GM04503 (cell line): ENCODE results near the gene ARMC9.

Experiments used
- DNase-seq: peaks from one replicate; pipeline ENCODE4 v3.0.0-alpha.2; 2012; ENCODE audit warnings: low read depth

The ARMC9 gene

DNA sequence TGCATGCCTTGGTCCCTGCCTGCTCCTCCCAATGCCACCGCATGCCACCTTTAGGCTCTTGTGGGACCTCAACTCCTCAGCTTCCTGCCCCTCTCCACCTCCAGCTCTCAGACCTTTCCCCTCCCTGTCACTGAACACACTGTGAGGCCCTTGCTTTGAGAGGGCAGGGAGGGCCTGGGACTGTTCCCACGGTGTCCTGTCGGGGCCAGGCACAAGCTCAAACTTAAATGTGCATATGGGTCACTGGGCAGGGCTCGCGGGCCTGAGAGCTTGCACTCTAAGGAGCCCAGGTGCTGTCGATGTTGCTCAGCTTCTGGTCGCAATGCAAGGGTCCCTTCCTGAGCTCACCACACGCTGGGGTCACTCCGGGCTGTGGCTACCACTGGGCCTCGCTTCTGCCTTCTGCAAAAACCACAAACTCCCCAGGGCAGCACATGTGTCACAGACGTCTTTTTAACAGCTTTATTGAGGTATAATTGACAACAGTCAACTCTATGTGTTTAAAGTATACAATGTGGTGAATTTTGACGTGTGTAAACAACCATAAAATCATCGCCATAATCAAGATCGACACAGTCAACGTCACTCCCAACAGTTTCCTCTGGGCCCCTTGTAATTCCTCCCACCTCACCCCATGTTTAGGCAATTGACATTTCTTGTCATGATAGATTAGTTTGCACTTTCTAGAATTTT, 185.1 kb downstream of the ARMC9 start:
- no peak for DNase-seq

DNA sequence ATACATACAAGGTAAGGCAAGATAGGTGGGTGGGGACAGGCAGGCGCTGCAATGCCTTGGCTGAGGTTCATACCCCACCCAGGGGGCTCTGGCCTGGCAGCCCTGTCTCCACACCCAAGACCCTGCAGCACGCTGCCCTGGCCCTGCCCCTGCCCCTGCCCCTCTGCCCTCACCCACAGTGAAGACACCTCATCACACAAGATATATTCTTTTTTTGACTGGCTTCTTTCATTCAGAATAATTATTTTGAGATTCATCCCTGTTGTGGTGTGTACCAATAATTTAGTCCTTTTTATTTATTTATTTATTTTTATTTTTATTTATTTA, 185.6 kb downstream of the ARMC9 start:
- DNase-seq, result no peak

DNA sequence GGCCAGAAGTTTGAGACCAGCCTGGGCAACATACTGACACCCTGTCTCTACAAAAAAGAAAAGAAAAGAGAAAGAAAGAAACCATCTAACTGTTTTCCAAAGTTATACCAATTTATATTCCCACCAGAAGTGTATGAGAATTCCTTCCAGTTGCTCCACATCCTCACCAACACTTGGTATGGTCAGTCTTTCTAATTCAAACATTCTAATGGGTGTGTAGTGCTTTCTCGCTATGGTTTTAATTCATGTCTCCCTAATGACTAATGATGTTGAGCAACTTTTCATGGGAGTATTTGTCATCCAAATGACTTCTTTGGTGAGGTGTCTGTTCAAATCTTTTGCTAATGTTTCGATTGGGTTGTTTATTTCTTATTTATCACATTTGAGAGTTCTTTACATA, 186.5 kb downstream of the ARMC9 start:
- DNase-seq, result no peak

DNA sequence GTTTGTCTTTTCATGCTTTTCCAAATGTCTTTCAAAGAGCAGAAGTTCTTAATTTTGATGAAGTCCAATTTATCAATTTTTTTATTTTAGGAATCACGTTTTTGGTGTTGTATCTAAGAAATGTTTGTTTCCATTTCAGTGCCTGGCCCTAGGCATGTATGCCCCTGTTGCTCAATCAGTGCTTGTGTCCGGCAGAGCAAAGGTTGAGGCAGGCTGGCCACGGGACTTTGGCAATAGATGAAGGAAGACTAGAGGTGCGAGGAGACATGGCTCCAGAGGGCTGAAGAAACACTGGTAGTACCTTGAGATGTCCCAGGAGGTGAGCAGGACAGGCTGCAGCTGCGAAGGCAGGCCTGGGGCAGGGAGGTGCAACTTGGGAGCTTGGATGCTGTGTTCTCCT, 187.0 kb downstream of the ARMC9 start:
- no peak for DNase-seq

DNA sequence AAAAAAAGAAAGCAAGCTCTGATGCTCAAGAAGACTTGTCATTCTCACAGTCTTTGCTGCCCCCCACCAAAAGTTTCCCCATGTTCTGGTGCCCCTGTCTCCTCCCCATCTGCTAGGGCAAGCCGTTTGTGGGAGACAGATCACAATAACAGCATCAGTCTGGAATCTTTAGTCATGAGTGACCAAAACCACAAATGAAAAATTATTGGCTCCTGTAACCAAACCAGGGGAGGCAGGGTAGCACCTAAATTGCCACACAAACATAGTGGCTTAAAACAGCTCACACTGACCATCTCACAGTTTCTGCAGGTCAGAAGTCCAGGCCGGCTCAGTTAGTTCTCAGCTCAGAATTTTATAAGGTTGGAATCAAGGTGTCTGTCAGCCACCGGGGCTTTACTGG, 188.0 kb downstream of the ARMC9 start:
- DNase-seq, result peak; percentile 64

DNA sequence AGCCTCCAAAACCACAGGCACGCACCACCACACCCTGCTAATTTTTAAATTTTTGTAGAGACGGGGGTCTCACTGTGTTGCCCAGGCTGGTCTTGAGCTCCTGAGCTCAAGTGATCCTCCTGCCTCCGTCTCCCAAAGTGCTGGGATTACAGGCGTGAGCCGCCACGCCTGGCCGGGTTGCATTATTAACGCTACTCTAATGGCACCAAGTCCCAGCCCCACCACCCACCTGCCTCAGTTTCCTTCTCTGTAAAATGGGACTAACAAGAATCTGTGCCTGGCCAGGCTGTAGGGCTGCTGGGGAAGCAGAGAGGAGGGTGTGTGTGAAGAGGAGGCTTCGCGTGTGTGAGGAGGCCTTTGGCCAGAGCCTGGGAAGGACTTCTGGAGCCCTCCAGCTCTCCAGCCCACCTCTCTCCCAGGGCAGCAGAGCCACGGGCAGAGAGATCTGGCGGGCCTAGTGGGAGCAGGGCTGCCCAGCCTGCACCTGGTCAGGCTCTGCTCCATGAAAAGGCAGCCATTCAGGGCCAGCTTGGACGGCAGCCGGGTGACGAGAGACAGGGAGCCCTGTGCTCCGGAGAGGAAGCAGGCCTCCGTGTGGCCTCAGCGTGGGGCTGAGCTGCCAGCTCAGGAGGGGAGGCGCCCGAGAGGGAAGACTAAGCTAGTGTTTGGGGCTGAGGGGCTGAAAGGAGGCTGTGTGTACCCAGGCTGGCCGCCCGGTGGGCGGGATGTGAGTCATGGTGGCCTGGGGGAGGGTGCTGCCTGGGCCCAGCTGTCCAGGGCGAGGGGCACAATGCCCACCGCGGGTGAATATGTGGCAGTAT, 189.7 kb downstream of the ARMC9 start:
- DNase-seq, result no peak

DNA sequence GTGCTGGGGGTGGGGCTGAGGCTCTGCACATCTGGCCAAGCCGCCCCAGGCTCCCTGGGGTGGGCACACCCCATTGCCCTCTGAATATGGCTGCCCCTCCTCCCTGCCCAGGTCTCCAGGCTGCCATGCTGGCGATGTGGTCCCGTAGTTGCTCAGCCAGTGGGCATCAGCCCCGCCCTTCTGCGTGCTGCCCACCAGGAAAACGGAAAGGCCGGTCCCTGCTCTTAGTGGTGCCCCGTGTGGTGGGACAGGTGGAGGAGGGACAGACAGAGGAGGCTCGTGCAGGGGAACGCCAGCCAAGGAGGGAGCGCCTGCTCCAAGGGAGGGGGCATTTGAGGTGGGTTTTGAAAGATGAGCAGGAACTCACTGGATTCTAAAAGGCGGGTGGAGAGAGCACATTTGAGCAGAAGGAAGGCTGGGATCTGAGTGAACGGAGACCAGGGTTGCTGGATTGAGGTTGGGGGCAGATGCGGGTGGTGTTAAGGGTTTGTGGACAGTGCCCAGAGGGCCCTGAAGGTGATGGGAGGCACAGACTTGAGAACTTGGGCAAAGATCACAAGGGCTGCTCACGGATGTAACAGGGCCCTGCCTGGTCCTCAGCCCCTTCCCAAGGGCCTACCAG, 190.4 kb downstream of the ARMC9 start:
- no peak for DNase-seq

DNA sequence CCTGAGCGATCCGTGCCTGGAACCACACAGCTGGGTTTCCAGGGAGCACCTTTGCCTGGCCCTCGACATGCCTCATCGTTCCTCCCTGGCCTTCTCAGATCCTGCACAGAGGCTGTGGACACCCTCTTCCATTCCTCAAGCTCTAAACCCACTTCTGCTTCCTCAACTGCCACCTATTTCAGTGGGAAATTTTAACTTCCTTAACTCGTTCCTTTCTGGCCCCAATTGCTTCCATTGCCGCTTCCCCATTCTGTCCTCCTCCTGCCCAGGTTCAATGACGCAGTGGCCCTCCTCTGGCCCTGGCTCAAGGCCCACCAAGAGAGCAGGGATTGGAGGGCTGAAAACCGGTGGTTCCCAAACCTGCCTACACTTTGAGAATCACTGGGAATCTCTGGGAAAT, 192.2 kb downstream of the ARMC9 start:
- no peak for DNase-seq

DNA sequence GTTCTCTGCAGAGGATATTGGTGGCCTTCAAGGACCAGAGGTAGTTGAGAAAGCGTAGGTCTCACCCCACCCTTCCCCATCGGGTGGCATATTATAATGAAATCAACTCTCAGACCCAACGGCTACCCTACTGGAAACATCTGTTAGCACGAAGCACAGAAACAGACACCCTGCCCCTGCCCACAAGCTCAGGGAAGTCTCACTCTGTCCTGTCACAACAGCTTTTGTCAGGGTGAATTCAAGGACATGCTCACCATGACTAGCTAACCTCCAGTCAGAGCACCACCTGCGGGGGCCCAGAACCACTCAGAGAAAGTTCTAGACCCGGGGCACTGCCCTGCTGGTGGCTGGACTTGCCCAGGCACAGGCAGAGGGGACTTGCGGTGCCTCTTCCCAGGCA, 193.6 kb downstream of the ARMC9 start:
- DNase-seq, result no peak

DNA sequence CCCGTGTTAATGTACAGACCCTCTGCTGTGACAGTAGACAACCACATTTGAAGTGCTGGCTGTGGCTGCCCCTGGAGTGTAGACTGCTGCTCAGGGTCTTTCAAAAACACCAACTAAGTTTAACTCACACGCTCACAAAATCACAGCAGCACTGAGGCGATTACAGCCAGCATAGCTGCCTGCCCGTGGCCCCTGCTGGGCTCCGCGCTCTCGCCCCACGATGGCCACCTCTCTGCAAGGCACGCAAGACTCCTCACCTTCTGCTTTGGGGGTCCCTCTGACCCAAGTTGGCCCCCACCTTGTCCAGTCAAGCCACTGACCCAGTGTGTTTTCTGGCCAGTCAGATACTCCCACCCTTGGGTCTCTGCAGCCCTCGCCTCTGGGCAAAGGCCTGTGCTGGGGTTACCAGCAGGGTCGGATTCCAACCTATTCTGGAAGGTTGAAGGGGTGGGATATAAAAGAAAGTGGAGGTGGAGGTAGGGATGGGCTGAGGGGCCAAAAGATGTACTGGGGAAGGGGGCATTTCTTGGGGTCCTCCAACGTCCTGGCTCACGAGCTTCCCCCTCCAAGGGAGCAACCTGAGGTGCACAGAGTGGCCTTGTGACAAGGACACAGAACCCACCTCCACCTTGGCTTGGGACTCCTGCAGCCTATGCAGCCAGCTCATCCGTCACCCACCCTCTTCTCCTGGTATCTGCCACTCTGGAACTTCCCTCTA, 194.2 kb downstream of the ARMC9 start:
- DNase-seq, result no peak

DNA sequence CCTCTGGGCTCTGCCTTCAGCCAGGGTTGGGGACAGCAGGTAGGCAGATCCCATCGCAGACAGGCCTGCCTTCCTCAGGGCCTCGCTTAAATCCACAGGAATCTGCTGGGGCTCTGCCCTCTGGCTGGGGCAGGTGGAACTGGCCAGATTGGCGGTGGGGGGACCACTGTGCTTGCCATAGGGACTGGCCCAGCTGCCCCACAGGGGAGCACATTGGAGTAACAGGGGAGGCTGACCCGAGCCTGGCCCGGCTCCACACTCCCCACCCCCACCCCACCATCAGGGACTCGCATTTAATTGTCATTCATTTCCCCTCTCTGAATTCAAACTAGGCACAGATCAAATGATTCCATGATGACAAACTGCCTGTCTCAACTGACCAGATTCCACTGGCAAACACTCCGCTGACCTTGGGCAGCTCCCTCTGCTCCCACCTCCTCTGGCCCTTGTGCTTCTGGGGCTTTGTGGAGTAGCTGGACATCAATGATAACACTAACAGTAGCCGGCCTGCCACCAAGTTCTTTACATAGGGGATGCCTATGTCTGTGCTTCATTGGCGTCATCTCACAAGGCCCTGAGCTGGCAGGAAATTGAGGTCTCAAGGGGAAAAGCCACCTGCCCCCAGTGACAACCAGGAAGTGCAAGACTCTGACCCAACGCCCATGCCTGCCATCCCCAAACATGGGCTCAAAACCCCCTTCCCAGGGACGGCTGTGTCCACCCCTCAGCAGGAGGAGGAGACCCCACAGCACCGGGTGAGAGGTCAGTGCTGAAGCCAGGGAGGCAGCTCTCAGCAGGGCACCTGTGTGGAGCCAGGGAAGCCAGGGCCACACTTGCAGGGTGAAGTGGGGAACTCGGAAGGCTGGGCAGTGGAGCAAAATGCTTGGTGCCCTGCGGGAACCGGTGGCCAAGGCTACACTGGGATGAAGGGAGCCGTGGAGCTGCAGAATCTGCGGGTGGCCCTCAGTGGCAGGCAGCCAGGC, 195.0 kb downstream of the ARMC9 start:
- no peak for DNase-seq

DNA sequence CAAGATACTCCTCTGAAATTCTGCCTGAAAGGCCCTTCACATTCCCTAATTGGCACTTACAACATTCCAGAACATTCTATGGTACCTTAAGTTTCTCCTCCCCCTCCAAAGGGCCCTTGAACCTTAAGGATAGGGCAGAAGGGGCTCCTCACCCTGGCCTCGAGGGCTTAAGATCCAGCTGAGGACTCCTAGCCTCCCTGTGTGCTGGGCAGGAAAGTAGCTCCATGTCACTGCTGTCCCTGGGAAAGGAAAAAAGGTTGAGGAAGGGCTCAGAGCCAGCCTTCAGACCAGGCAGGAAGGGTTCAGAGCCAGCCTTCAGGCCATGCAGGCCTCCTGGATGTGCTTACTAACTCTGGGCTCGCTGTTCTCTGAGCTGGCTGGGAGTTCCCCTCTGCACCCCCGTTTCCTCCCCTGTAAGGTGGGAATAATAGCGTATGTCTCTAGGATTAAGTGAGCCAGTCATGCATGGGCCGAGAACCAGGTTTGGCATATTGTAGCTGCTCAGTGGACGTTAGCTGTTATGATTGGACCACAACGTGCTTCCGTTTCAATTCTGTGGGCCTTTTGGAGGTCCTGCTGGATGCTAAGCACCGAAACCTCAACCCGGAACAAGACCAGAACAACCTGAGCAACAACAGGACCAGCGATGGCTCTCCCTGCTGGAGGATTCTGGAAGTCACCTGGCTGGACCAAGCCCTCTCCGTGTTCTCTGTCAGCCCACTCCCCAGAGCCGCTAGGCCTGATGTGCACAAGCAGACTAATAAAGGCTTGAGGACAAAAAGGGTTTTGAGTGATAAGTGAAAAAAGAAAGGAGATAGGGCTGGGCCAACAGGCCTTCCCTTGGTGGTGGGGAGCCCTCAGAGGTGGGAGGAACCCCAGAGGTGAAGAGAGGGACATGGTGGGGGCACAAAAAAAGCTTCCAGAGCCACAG, 196.0 kb downstream of the ARMC9 start:
- DNase-seq, result no peak

DNA sequence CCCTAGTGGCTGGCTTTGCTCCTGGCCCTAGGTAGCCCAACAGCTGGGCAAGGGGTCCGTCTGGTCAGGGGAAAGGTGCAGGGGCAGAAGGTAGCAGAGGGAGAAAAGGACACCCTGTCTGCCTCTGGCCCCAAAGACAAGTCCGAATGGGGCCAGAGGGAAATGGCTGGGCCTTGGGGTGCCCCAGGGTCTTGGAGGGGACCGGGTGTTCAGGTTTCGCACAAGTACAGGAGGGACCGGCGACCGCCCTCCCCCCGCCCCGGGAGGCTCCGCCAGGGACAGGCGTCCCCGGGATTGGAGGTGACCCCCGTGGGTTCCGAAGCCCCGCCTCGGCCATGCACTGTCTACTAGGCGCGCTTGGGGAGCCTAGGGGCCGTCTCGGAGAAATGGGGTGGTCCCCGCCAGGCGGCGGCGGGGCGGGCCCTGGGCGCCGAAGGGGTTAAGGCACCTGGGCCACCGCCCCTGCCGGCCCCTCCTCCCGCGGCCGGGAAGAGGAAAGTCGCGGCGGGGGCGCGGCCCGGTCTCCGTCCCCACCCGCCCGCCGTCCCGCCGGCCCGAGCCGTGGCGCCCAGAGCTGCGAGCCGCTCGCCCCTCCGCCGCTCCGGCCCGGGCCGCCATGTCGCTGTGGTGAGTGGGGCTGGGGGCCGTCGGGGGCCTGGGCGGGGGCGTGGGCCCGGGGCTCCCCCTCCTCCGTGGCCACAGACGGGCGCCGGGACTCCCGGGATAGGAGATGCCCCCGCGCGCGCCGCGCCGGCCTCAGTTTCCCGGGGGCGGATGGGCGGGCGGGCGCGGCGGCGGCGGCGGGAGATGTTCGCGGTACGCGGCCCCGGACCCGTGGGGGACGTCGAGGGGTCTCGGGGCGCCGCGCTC, 197.0 kb downstream of the ARMC9 start, which contains the start of gene B3GNT7:
Gene B3GNT7, plus strand, starts transcription at position 523 of the 870 bp plus-strand sequence. Its CDS starts 94 bp downstream, at position 617.
- no peak for DNase-seq

DNA sequence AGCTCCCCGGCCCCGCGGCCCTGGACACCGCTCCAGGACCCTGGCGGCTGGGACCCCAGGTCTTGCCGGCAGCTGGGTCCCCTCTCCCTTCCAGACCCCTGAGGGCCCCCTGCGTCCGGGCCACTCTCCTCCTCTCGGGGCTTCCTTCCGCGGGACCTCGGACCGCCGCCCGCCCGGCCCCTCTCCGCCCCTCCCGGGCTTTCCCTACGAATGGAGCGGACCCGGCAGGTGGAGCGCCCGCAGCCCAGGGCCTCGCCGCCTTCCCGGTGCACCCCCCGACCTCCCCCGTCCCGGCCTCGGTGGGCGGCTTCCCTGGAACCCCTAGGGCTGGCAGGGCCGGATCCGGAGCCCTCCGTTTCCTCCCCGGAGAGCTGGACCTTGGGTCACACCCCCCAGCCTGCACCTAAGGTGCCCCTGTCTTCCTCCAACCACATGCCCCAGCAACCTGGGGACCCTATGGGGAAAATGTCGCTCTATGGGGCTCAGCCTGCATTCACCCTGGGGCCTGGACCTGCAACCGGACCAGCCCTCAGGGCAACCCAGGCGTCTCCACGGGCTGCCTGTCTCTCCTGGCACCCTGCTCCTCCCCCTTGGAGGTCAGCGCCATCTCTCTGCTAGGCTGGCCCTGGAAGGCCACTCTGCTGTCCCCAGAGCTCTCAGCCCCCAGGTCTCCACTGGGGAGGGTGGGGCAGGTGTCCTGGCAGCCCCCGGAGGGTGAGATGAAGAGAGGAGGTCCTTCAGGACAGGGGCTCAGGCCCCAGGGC, 197.8 kb downstream of the ARMC9 start:
- no peak for DNase-seq

DNA sequence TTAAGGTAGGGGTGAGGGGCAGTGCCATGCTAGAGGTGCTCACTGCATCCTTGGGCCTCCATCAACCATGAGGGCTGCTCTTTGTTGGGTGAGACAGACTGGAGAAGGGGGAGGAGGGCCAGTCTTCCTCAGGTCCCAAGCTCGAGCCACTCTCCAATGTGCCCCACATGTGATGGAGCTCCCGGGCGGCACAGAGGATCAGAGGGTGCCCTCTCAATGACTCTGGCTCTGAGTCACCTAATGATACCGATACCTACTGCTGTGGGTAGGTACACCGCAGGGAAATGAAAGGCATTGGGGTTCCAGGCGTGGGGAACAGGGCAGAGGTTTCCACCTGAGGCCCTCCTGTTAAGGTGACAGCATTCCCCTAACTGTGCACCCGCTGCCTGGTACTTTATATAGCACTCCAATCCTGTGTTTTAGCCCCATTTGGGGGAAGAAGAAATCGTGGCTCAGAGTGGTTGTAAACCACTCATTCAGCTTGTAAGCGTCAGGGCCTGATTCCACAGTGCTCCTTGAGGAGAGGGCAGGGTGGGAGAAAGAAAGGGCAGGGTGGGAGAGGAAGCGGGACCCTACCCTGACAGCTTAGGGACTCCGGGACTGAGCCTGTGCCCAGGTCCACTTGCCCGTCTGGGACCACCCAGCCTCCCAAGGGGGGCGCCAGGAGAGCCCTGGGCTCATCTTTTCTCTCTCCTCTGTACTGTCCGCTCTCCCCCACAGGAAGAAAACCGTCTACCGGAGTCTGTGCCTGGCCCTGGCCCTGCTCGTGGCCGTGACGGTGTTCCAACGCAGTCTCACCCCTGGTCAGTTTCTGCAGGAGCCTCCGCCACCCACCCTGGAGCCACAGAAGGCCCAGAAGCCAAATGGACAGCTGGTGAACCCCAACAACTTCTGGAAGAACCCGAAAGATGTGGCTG, 198.8 kb downstream of the ARMC9 start:
- no peak for DNase-seq

DNA sequence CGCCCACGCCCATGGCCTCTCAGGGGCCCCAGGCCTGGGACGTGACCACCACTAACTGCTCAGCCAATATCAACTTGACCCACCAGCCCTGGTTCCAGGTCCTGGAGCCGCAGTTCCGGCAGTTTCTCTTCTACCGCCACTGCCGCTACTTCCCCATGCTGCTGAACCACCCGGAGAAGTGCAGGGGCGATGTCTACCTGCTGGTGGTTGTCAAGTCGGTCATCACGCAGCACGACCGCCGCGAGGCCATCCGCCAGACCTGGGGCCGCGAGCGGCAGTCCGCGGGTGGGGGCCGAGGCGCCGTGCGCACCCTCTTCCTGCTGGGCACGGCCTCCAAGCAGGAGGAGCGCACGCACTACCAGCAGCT, 199.5 kb downstream of the ARMC9 start:
- no peak for DNase-seq

DNA sequence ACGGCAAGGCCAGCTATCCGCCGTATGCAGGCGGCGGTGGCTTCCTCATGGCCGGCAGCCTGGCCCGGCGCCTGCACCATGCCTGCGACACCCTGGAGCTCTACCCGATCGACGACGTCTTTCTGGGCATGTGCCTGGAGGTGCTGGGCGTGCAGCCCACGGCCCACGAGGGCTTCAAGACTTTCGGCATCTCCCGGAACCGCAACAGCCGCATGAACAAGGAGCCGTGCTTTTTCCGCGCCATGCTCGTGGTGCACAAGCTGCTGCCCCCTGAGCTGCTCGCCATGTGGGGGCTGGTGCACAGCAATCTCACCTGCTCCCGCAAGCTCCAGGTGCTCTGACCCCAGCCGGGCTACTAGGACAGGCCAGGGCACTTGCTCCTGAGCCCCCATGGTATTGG, 200.2 kb downstream of the ARMC9 start:
- no peak for DNase-seq
